Measurements from ENCODE around the gene ZNF780A.

DNA sequence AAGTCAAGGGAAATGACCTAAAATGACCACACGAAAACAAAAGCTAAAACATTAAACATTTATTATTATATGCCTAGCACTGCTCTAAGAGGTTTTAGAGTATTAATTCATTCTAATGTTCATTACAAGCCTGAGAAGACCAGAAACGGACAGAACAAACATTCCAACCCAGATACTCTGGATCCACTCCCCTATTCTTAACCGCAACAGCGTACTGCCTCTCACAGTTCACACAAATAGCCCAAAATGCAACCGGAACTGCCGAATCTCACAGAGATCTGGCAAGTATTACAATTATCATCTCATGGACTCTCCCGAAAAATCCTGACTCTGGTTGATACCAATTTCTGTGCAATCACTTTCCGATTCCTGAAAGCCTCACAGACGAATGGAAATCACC, 36.1 kb downstream of the ZNF780A start:
- TF ChIP-seq, protein P1, sequence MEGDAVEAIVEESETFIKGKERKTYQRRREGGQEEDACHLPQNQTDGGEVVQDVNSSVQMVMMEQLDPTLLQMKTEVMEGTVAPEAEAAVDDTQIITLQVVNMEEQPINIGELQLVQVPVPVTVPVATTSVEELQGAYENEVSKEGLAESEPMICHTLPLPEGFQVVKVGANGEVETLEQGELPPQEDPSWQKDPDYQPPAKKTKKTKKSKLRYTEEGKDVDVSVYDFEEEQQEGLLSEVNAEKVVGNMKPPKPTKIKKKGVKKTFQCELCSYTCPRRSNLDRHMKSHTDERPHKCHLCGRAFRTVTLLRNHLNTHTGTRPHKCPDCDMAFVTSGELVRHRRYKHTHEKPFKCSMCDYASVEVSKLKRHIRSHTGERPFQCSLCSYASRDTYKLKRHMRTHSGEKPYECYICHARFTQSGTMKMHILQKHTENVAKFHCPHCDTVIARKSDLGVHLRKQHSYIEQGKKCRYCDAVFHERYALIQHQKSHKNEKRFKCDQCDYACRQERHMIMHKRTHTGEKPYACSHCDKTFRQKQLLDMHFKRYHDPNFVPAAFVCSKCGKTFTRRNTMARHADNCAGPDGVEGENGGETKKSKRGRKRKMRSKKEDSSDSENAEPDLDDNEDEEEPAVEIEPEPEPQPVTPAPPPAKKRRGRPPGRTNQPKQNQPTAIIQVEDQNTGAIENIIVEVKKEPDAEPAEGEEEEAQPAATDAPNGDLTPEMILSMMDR (conservative IDR thresholded peaks at IDR 0.05; ENCODE audit: low read length): no peak
- TF ChIP-seq EZH2phosphoT487 (IDR thresholded peaks at IDR 0.05; ENCODE audit: borderline replicate concordance, low read depth, low read length): no peak
